ENCODE measurements around the gene FZD1.

FZD1 gene

DNA sequence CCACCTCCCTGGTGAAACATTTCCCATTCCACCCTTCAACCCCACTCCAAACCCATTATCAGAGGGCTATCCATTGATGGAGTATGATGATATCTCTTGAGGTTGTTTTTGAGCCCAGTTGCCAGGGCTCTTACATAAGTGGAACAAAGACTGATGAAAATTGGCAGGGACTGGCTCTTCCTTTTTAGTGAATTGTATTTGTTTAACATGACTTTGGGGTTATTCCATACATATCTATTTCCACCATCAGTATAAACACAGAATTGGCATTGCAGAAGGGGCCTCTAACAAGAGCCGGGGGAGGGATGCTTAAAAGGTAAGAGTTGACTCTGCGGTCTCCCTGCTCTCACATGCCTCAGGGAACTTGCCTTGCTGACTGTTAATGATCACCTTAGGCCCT lies 28.9 kb downstream of the FZD1 start:
- DNase-seq (ENCODE audit: low read depth) = no peak
- TF ChIP-seq, protein P1, sequence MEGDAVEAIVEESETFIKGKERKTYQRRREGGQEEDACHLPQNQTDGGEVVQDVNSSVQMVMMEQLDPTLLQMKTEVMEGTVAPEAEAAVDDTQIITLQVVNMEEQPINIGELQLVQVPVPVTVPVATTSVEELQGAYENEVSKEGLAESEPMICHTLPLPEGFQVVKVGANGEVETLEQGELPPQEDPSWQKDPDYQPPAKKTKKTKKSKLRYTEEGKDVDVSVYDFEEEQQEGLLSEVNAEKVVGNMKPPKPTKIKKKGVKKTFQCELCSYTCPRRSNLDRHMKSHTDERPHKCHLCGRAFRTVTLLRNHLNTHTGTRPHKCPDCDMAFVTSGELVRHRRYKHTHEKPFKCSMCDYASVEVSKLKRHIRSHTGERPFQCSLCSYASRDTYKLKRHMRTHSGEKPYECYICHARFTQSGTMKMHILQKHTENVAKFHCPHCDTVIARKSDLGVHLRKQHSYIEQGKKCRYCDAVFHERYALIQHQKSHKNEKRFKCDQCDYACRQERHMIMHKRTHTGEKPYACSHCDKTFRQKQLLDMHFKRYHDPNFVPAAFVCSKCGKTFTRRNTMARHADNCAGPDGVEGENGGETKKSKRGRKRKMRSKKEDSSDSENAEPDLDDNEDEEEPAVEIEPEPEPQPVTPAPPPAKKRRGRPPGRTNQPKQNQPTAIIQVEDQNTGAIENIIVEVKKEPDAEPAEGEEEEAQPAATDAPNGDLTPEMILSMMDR (IDR thresholded peaks at IDR 0.05; ENCODE audit: low read depth, low read length, missing control alignments) = no peak
- H3K4me3 ChIP-seq (ENCODE audit: low read depth, low read length) = no peak overlapping the region
- in situ Hi-C loops (cut with HindIII; ENCODE audit: low sequenced_read_pairs) = no loop called here

DNA sequence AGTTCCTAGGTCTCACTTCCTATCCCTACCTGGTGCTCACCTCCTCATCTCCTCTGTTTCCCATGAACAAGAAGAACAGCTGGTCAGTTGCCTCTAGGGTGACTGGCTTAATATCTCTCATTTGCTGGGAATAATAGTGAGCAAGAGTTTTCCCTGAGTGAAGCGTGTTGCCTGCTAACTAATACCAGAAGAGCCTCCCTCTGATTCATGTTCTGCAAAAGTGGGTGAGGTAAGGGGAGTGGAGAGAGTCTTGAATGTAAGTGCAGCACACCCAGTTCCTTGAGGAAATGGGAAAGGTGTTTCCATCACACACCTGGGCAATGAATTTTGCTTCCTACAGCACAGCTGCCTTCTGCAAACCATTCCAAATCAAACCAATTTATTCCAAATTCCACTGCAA lies 29.6 kb downstream of the FZD1 start:
- TF ChIP-seq, protein P1 (IDR thresholded peaks at IDR 0.05; ENCODE audit: low read depth, low read length, missing control alignments) = no peak
- no peak for DNase-seq (ENCODE audit: low read depth)
- no peak overlapping the region for H3K4me3 ChIP-seq (ENCODE audit: low read depth, low read length)
- in situ Hi-C loops (cut with HindIII; ENCODE audit: low sequenced_read_pairs) = no loop called here

DNA sequence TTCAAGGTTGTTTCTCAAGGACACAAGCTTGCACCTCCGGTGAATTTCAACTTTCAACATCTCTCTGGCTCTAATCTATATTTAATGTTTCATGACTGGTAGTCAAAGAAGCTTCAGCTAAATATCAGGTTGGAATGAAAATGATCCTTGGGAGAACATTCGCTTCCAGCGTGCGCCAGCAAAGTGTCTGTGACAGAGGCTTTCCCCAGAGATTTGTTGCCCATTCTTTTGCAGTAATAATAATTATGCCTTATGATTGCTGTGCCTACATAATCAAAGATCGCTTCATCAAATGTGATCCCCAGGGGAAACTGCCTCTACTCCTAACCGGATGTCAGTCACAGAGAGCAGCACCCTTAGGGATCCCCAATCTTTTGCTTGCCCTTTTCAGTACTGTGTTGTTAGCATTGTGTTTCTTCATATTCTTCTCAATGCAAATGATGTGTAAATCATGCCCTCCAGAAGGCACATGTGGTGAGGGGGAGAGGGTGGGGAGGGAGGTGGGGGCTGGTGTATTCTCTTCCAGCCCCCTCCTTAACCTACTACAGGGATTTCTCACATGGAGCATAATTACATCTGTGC lies 30.5 kb downstream of the FZD1 start:
- in situ Hi-C loops (cut with HindIII; ENCODE audit: low sequenced_read_pairs) = no loop called here
- H3K4me3 ChIP-seq (ENCODE audit: low read depth, low read length) = no peak overlapping the region
- TF ChIP-seq, protein P1 (IDR thresholded peaks at IDR 0.05; ENCODE audit: low read depth, low read length, missing control alignments) = no peak
- no peak for DNase-seq (ENCODE audit: low read depth)

DNA sequence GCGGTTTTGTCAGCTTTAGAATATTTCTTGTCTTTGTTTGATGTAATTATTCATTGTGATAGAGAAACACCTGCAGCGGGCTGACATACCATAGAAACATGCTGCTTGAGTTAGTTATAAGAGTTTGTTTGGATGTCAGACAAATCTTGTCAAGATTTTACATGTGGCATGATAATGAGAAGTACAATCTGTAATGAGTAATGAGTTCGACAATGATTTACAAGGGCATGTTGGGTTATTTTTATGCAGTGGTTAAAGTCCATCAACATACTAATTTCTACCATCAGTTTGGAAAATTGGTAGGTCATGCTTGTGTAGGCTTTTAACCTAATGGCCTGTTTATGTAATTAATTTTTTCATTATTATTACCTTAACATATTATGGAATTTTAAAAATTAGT lies 31.3 kb downstream of the FZD1 start:
- in situ Hi-C loops (cut with HindIII; ENCODE audit: low sequenced_read_pairs) = no loop called here
- no peak overlapping the region for H3K4me3 ChIP-seq (ENCODE audit: low read depth, low read length)
- TF ChIP-seq, protein P1 (IDR thresholded peaks at IDR 0.05; ENCODE audit: low read depth, low read length, missing control alignments) = no peak
- no peak for DNase-seq (ENCODE audit: low read depth)

DNA sequence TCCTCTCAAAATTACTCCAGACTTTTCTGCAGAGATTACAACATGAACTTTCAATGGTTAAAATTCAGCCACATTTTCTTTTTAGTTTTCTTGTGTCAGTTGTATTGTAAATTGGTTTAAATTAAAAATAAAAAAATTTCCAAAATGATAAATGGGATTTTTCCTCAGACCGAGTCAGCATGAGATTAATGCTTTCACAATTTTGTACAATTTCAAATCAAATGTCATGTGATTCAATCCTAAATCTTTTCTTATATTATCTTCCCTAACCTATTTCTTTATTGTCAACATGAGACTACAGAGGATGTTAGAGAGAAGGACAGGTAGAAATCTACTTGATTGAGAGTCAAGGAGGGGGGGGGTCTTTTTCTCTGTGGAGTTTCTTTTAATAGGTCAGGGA lies 33.7 kb downstream of the FZD1 start:
- TF ChIP-seq, protein P1 (IDR thresholded peaks at IDR 0.05; ENCODE audit: low read depth, low read length, missing control alignments) = no peak
- no peak overlapping the region for H3K4me3 ChIP-seq (ENCODE audit: low read depth, low read length)
- no peak for DNase-seq (ENCODE audit: low read depth)
- in situ Hi-C loops (cut with HindIII; ENCODE audit: low sequenced_read_pairs) = no loop called here

DNA sequence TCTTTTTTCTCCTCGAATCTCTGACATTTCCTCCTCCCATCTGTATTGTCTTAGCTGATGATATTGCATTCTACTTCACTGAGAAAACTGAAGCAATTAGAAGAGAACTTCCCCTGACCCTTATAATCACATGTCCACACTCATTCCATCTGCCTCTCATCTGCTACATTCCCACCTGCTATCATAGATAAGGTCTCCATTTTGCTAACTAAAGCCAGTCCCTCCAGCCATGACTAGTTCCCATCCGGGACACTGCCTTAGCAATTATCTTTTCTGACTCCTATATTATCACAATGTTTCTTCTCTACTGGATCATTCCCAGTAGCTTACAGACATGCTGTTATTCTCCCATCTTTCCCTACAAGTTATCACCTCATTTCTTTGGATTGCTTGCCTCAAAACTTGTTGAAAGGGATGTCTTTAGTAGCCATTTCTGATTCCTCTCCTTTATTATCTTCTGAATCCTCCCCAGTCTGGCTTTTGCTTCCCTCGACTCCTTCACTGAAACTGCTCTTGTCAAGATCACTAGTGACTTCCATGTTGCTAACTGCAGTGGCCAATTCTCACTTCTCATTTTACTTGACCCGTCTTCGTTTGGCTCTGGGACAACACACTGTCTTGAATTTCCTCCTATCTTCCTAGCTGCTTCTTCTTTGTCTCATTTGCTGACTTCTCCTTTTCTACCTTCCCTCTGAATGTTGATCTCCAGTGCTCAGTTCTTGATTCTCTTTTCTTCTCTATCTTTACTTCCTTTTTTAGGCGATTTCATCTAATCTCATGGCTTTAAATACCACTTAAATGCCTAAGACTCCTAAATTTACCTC lies 35.9 kb downstream of the FZD1 start:
- in situ Hi-C loops (cut with HindIII; ENCODE audit: low sequenced_read_pairs) = loop anchor here (5.0 kb wide), 1 partner anchor 37 kb away; no protein-coding TSS in a partner anchor
- no peak overlapping the region for H3K4me3 ChIP-seq (ENCODE audit: low read depth, low read length)
- DNase-seq (ENCODE audit: low read depth) = no peak
- TF ChIP-seq, protein P1 (IDR thresholded peaks at IDR 0.05; ENCODE audit: low read depth, low read length, missing control alignments) = no peak
